Transverse colon (tissue), 4 donors: ENCODE measurements around the gene MBNL1. TPM values are rescaled to one million over a fixed set of nuclear protein-coding genes. Genes with fewer than 3 reads are reported as not detected.
A peak's percentile ranks its signal among the peaks of the same experiment; 100 is the strongest.

Experiments
- DNase-seq: peaks from one replicate; pipeline ENCODE4 v3.0.0-alpha.2; 2019
- H3K27ac ChIP-seq, 4 donors: fragments of 200-600 bp; sonication (generic); 2 replicates each; pipeline ENCODE4 v1.5.1; 2016 to 2018; ENCODE audit warnings: inconsistent platforms in 4 of 4
- H3K27me3 ChIP-seq: fragments of 200-600 bp; sonication (generic); 2 replicates; pipeline ENCODE4 v1.5.1; 2017; ENCODE audit warnings: inconsistent platforms
- H3K36me3 ChIP-seq, 4 donors: fragments of 200-600 bp; sonication (generic); 2 replicates each; pipeline ENCODE4 v1.5.1; 2017 to 2019; ENCODE audit warnings: inconsistent platforms in 4 of 4
- H3K4me1 ChIP-seq, 4 donors: fragments of 200-600 bp; sonication (generic); 2 replicates each; pipeline ENCODE4 v1.5.1; 2017 to 2020; ENCODE audit warnings: inconsistent platforms in 4 of 4
- H3K4me3 ChIP-seq, 4 donors: fragments of 200-600 bp; sonication (generic); 1 replicate in 1 of 4; 2 replicates in 3 of 4; pipeline versions ENCODE4 v1.5.1 to v1.6.1; 2017 to 2019; ENCODE audit warnings: inconsistent platforms in 4 of 4
- H3K9me3 ChIP-seq, 2 donors: fragments of 200-600 bp; sonication (generic); 2 replicates each; pipeline ENCODE4 v1.5.1; 2017 to 2019; ENCODE audit warnings: inconsistent platforms in 2 of 2
- CTCF ChIP-seq, 5 experiments: fragments of 200-600 bp in 3 of 5; fragments of 450-650 bp in 2 of 5; sonication (generic) in 3 of 5; IDR thresholded peaks; 1 replicate in 2 of 5; 2 replicates in 3 of 5; pipeline ENCODE4 v1.5.1; 2016 to 2017; ENCODE audit warnings: antibody characterized with exemption in 5 of 5, inconsistent platforms in 3 of 5, mild to moderate bottlenecking in 2 of 5, moderate library complexity in 1 of 5
- EP300 ChIP-seq: sonication (generic); formaldehyde crosslinking; IDR thresholded peaks from one replicate; pipeline ENCODE4 v1.6.1; 2017; ENCODE audit warnings: antibody characterized with exemption, low read depth
- POLR2A ChIP-seq: fragments of 450-650 bp; IDR thresholded peaks from one replicate; pipeline ENCODE4 v1.6.1; 2016; ENCODE audit warnings: antibody characterized with exemption, mild to moderate bottlenecking, moderate library complexity
- POLR2AphosphoS5 ChIP-seq, 3 donors: sonication (generic); formaldehyde crosslinking; IDR thresholded peaks; one replicate each; pipeline ENCODE4 v1.6.1; 2016; ENCODE audit warnings: antibody characterized with exemption in 3 of 3
- WGBS, 2 donors: methylation state at CpG; one replicate each; pipeline ENCODE4 v1.1.5; 2018; ENCODE audit warnings: low coverage in 1 of 2; 5-methylcytosine and 5-hydroxymethylcytosine counted together
- in situ Hi-C, 4 donors: fragments of 200-750 bp; cut with MboI; loops; one replicate each; pipeline versions ENCODE4 v1.15.0 to v1.15.1; 2017; ENCODE audit warnings: low sequenced_read_pairs in 3 of 4, low pct_ligation_motif_present in 1 of 4, low pct_unique_long_range_greater_than_20kb in 1 of 4
- intact Hi-C: fragments of 100-400 bp; cut with DNase I; formaldehyde crosslinking; loops from one replicate; pipeline ENCODE4 v1.15.1; 2023; ENCODE audit warnings: low total_unique reads
- total RNA-seq, 4 donors: library from RNA; depleted of rRNA; stranded (reverse); fragments of >200 nt; gene quantifications; one replicate each; pipeline ENCODE4 v1.1.0, GENCODE V29; 2016

Gene MBNL1
- total RNA-seq, 4 donors from 2014 or later: 232 to 658 (median 509) TPM

- intact Hi-C loops: no loop called here
- Histone ChIP-seq H3K4me3 (no peak overlapping the region), H3K27me3 (no peaks in the 10 kb centered on the region), H3K36me3 (no peaks in the 10 kb centered on the region), H3K4me1 (peaks cover 0 to 9% (median 2%) of the 10 kb centered on the region in 4 donors), H3K9me3 (no peaks in the 10 kb centered on the region), H3K27ac (no peak overlapping the region)
- DNase-seq: no peak
- in situ Hi-C loops: no loop called here
- 72 to 75% methylated on average over 2 of the region's 2 CpGs for WGBS, 2 donors
- TF ChIP-seq CTCF (IDR thresholded peaks at IDR 0.05): peak; percentile 37 to 46 (median 43)
- no peak for TF ChIP-seq EP300
These were observed 205.9 kb downstream of the MBNL1 start for GRCh38 chr3:152474585-152474984.

- Histone ChIP-seq H3K9me3 (peaks cover 3% of the 10 kb centered on the region in 2 donors), H3K4me3 (no peak overlapping the region), H3K27me3 (no peaks in the 10 kb centered on the region), H3K27ac (no peak overlapping the region), H3K4me1 (peaks cover 0 to 2% (median under 1%) of the 10 kb centered on the region in 4 donors), H3K36me3 (no peaks in the 10 kb centered on the region)
- DNase-seq: no peak
- in situ Hi-C loops: loop anchor here in 1 of 4 donors (25.0 kb wide), 1 partner anchor 485 kb away; no protein-coding TSS in a partner anchor
- intact Hi-C loops: no loop called here
- WGBS, 2 donors: 91 to 100% methylated on average over 2 of the region's 2 CpGs
- TF ChIP-seq POLR2A: no peak
- TF ChIP-seq EP300: no peak
- no peak for TF ChIP-seq CTCF (IDR thresholded peaks at IDR 0.05)
- TF ChIP-seq POLR2AphosphoS5 (IDR thresholded peaks at IDR 0.05): no peak
These were observed 208.7 kb downstream of the MBNL1 start for GRCh38 chr3:152477422-152477821.

- no peak overlapping the region for H3K4me3 ChIP-seq
- H3K9me3 ChIP-seq: peaks cover 8 to 11% of the 10 kb centered on the region in 2 donors
- H3K27me3 ChIP-seq: no peaks in the 10 kb centered on the region
- in situ Hi-C loops (loop anchor here in 1 of 4 donors (25.0 kb wide), 1 partner anchor 482 kb away; no protein-coding TSS in a partner anchor), intact Hi-C loops (no loop called here)
- H3K36me3 ChIP-seq: no peaks in the 10 kb centered on the region
- no peak for TF ChIP-seq POLR2A
- TF ChIP-seq POLR2AphosphoS5 (IDR thresholded peaks at IDR 0.05): no peak
- TF ChIP-seq EP300: no peak
- TF ChIP-seq CTCF (IDR thresholded peaks at IDR 0.05): no peak
- WGBS, 2 donors: 61 to 65% methylated on average over 2 of the region's 2 CpGs
- H3K4me1 ChIP-seq: no peaks in the 10 kb centered on the region
- DNase-seq: no peak
- no peak overlapping the region for H3K27ac ChIP-seq
These were observed 211.7 kb downstream of the MBNL1 start for GRCh38 chr3:152480282-152480953.

- peaks cover 8 to 11% of the 10 kb centered on the region in 2 donors for H3K9me3 ChIP-seq
- DNase-seq: no peak
- H3K27ac ChIP-seq: no peak overlapping the region
- H3K27me3 ChIP-seq: no peaks in the 10 kb centered on the region
- no peak overlapping the region for H3K4me3 ChIP-seq
- WGBS, 2 donors: 70 to 86% methylated on average over 1 of the region's 1 CpG
- in situ Hi-C loops (loop anchor here in 1 of 4 donors (25.0 kb wide), 1 partner anchor 476 kb away; no protein-coding TSS in a partner anchor), intact Hi-C loops (no loop called here)
- H3K4me1 ChIP-seq: no peaks in the 10 kb centered on the region
- H3K36me3 ChIP-seq: no peaks in the 10 kb centered on the region
- TF ChIP-seq EP300 (no peak), POLR2A (no peak), CTCF (IDR thresholded peaks at IDR 0.05) (no peak), POLR2AphosphoS5 (IDR thresholded peaks at IDR 0.05) (no peak)
These were observed 217.6 kb downstream of the MBNL1 start for GRCh38 chr3:152486364-152486763.
